Type B pancreatic cell (in vitro differentiated cells): ENCODE results near the gene ODC1. TPM values are rescaled to one million over a fixed set of nuclear protein-coding genes. Genes with fewer than 3 reads are reported as not detected.

Experiments used
- DNase-seq: peaks from one replicate; pipeline ENCODE4 v3.0.0; 2021; ENCODE audit warnings: mixed read lengths; ENCODE audit not compliant: unreplicated experiment; ENCODE audit errors: extremely low spot score
- H3K27ac Mint-ChIP-seq: 2 replicates; pipeline ENCODE4 v1.8.0; 2021; ENCODE audit warnings: mild to moderate bottlenecking, mixed read lengths
- H3K27me3 Mint-ChIP-seq: 2 replicates; pipeline ENCODE4 v1.8.0; 2021; ENCODE audit warnings: mixed read lengths
- H3K36me3 Mint-ChIP-seq: 2 replicates; pipeline ENCODE4 v1.8.0; 2021; ENCODE audit warnings: mixed read lengths
- H3K4me1 Mint-ChIP-seq: one replicate; pipeline ENCODE4 v1.8.0; 2021; ENCODE audit warnings: mixed read lengths; ENCODE audit not compliant: unreplicated experiment
- H3K4me3 Mint-ChIP-seq: 2 replicates; pipeline ENCODE4 v1.8.0; 2021; ENCODE audit warnings: mild to moderate bottlenecking, mixed read lengths
- H3K9me3 Mint-ChIP-seq: 2 replicates; pipeline ENCODE4 v1.8.0; 2021; ENCODE audit warnings: mixed read lengths
- total RNA-seq: library from RNA; stranded (reverse); gene quantifications from 2 replicates; pipeline ENCODE4 v1.2.1, GENCODE V29; 2021; ENCODE audit warnings: low replicate concordance
- TF ChIP-seq, protein P1 (sequence below): fragments of 200-600 bp; sonication (generic); conservative IDR thresholded peaks from 2 replicates; pipeline ENCODE4 v1.5.0; 2021; ENCODE audit warnings: antibody characterized with exemption, mild to moderate bottlenecking

Gene ODC1
- total RNA-seq, 1 donor from 2014 or later, result 135 TPM

DNA sequence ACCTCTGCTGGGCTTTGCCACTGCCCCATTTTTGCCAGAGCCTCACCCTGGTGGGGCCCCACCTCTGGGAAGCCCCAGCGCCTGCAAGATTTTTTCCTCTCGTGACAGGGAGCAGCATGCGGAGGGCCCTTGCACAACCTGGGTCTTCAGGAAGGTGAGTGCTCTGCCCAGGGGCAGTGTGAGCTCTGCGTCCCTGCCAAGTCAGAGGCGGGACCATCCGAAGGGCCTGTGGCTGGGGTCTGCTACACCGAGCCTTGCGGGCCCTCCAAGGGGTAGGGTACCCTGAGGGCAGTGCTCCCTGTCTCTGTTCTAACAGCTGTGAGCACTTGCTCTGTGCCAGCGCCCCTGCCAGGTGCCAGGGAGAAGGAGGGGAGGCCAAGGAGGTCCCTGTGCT is 5.8 kb upstream of the ODC1 start:
- TF ChIP-seq, protein P1, sequence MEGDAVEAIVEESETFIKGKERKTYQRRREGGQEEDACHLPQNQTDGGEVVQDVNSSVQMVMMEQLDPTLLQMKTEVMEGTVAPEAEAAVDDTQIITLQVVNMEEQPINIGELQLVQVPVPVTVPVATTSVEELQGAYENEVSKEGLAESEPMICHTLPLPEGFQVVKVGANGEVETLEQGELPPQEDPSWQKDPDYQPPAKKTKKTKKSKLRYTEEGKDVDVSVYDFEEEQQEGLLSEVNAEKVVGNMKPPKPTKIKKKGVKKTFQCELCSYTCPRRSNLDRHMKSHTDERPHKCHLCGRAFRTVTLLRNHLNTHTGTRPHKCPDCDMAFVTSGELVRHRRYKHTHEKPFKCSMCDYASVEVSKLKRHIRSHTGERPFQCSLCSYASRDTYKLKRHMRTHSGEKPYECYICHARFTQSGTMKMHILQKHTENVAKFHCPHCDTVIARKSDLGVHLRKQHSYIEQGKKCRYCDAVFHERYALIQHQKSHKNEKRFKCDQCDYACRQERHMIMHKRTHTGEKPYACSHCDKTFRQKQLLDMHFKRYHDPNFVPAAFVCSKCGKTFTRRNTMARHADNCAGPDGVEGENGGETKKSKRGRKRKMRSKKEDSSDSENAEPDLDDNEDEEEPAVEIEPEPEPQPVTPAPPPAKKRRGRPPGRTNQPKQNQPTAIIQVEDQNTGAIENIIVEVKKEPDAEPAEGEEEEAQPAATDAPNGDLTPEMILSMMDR, result no peak
- H3K4me3 Mint-ChIP-seq, result no peak overlapping the region
- H3K27me3 Mint-ChIP-seq, result peaks cover 17% of the 10 kb centered on the region
- H3K9me3 Mint-ChIP-seq, result no peaks in the 10 kb centered on the region
- H3K36me3 Mint-ChIP-seq, result no peaks in the 10 kb centered on the region
- H3K27ac Mint-ChIP-seq, result no peak overlapping the region
- H3K4me1 Mint-ChIP-seq, result peaks cover 5% of the 10 kb centered on the region
- no peak for DNase-seq

DNA sequence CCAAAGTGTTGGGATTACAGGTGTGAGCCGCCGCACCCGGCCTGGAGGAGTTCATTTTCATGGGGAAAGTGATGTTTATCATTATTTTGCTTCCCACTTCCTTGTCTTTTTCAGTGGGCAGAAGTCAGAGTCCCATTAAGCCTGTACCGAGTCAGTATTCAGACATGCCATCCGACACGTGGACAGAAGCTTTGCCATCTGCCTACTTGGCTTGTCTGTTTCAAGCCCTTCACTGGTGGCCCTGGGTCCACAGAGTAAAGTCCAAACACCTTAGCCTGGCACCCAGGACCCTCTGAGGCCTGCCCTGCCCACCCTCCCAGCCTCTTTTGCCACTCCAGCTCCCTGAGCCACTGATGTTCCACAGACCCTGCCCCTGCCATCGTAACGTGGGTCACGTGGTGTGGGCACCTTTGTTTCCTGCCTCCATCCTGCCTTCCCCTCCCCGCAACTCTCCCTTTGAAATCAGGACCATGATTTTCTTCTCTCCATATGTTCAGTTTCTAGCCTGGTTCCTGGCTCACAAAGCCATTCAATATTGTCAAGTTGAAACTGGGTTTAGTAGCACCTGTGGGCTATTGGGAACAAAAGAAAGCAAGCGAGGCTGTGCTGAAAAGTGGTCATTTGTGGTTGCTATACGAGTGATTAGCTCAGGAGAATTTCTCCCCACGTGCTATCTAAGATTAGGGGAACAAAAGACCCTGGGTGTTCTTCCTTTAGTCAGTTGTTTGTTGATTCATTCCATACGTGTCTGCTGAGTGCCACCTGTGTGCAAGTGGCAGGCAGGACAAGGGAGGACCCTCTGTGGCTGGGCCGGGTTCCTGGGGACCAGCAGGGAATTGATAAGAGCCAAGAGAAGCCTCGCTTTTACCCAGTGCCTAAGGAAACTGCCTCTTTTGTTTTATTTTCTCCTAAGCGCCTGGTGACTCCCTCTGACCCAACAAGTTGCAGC is 5.1 kb upstream of the ODC1 start:
- no peak overlapping the region for H3K4me3 Mint-ChIP-seq
- no peak for DNase-seq

DNA sequence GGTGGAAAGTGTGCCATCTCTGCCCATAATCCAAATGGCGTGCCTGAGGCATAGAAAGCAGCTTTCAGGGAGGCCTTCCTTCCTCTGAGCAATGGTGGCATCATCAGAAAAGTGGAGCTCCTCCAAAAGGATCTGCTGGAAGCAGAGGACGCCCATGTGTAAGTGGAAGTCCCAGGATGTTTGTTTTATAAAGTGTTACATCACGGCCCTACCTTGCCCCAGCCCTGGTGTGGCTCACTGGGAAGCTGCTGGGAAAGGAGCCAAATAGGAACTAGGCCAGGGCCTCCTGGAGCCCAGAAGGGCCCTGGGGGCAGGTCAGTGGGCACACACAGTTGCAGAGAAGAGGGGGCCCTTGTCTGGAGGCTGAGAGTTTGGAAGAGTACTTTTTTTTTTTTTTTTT is 4.2 kb upstream of the ODC1 start:
- DNase-seq, result no peak
- Mint-ChIP-seq H3K9me3 (no peaks in the 10 kb centered on the region), H3K27ac (peak overlapping the region; percentile 40), H3K4me1 (peaks cover 8% of the 10 kb centered on the region), H3K36me3 (peaks cover 2% of the 10 kb centered on the region), H3K27me3 (peaks cover 18% of the 10 kb centered on the region), H3K4me3 (no peak overlapping the region)
- TF ChIP-seq, protein P1, result no peak

More for the DNA sequence above, 5.1 kb upstream of the ODC1 start:
- peaks cover 16% of the 10 kb centered on the region for H3K27me3 Mint-ChIP-seq
- H3K27ac Mint-ChIP-seq, result peak overlapping the region; percentile 22
- no peaks in the 10 kb centered on the region for H3K36me3 Mint-ChIP-seq
- TF ChIP-seq, protein P1, result no peak
- no peaks in the 10 kb centered on the region for H3K9me3 Mint-ChIP-seq
- peaks cover 5% of the 10 kb centered on the region for H3K4me1 Mint-ChIP-seq

DNA sequence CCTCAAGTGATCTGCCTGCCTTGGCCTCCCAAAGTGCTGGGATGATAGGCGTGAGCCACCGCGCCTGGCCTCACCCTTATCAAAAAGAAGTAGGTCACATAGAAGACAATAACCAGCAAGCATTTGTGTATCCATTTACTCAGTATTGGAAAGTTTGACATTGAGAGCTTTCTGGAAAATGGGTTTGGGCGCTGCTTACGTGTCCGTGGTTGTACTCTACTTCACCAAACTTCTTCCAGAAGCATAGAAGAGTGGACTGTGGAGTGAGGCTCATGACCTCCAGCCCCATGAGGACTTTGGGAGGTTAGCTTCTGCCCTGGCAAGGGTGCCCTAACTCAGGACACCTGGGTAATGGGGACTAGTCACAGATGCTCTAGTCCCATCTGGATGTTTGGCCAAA is 3.7 kb upstream of the ODC1 start:
- no peaks in the 10 kb centered on the region for H3K9me3 Mint-ChIP-seq
- TF ChIP-seq, protein P1, result no peak
- H3K27me3 Mint-ChIP-seq, result peaks cover 19% of the 10 kb centered on the region
- no peak for DNase-seq
- no peak overlapping the region for H3K4me3 Mint-ChIP-seq
- peaks cover 4% of the 10 kb centered on the region for H3K36me3 Mint-ChIP-seq
- H3K27ac Mint-ChIP-seq, result no peak overlapping the region
- peaks cover 11% of the 10 kb centered on the region for H3K4me1 Mint-ChIP-seq

DNA sequence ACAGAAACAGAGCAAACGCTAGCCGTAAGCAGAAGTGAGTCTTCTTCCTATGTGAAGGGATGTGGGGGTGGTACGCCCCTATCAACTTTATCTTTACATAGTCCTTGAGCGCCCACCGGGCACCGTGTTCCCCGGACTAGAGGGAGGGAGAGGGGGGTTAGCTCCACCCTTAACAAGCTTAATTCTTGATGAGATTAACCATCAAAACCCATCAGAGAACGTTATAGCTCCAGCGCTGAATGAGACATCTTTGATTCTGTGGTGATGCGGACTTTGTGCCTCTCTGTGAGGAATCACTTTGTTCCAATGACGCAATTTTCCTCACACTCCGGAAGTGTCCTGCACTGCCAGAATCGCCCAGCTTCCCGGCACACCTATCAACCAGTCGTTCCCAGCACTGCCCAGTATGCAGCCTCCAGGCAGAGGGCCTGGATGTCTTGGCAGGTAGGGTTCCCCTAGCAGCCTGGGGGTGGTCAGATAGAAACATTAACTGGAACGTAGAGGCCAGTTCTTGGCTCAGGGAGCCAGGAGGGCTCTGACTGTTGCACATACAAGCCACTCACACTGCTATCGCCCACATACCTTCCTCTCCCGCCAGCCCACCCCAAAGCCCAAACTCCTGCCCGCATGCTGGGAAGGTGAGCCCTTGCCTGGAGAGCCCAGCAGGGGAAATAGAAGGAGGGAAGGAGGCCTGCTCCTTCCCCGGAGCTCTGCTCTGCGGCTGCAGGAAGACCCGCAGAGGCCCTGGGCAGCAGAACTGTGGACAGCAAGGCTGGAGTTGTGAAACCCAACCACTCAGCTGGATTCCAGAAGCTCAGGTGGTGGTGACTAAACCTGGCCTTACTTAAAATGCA is 1.9 kb upstream of the ODC1 start:
- Mint-ChIP-seq H3K9me3 (no peaks in the 10 kb centered on the region), H3K36me3 (peaks cover 4% of the 10 kb centered on the region), H3K4me3 (peak overlapping the region; percentile 75), H3K4me1 (peaks cover 11% of the 10 kb centered on the region), H3K27me3 (peaks cover 15% of the 10 kb centered on the region), H3K27ac (peak overlapping the region; percentile 26)
- DNase-seq, result no peak
- TF ChIP-seq, protein P1, result no peak
